K562 (cell line): Measurements from ENCODE around the gene CLCN4. TPM values are rescaled to one million over a fixed set of nuclear protein-coding genes. Genes with fewer than 3 reads are reported as not detected.

Source experiments
- ATAC-seq: fragments of 200-7000 bp; cut with Tn5 transposase; 3 replicates; pipeline ENCODE4 v1.9.1; 2020; ENCODE audit warnings: moderate library complexity
- BruUV-seq: library from RNA; stranded (reverse); fragments of 400-500 nt; replicated peaks from 2 replicates; lab custom pipeline; 2021; lab: Mats Ljungman, UMichigan
- CTCF ChIA-PET: fragments of 300-600 bp; formaldehyde crosslinking; extraction: SDS; loops from one replicate; lab custom pipeline; 2021; ENCODE audit warnings: low intra/inter-chr PET ratio; lab: Yijun Ruan, JAX
- POLR2A ChIA-PET: fragments of 300-600, 350-650 bp; sonication (Branson Sonifier 250); formaldehyde crosslinking; extraction: SDS; loops from one replicate; lab custom pipeline; 2021; ENCODE audit warnings: antibody characterized with exemption, inconsistent platforms; lab: Yijun Ruan, JAX
- DNase-seq, 4 experiments: peaks; one replicate each; pipeline versions ENCODE4 v3.0.0 to v3.0.0-alpha.2; 2011 to 2018; ENCODE audit warnings: low spot score in 3 of 4, mixed read lengths in 3 of 4; ENCODE audit errors: extremely low read depth in 1 of 4
- FAIRE-seq: peaks from 2 replicates; lab custom pipeline; 2011; peaks lifted over from hg19 to GRCh38; lab: Jason Lieb, UNC
- H2AFZ ChIP-seq: 2 replicates; pipeline ENCODE4 v1.6.0; 2011; ENCODE audit warnings: low read depth, low read length, control low read depth, inconsistent platforms
- H3K27ac ChIP-seq: fragments of 200-600 bp; 3 replicates; pipeline ENCODE4 v1.8.0; 2011; ENCODE audit warnings: low read depth, mild to moderate bottlenecking, control low read depth, inconsistent platforms, low read length, moderate library complexity, mixed read lengths; ENCODE audit errors: extremely low read depth
- H3K27me3 ChIP-seq, 2 experiments: fragments of 300-600 bp in 1 of 2; 2 replicates in 1 of 2; 3 replicates in 1 of 2; pipeline versions ENCODE4 v1.6.0 to v1.8.0; 2011; ENCODE audit warnings: inconsistent platforms in 2 of 2, low read length in 2 of 2, mild to moderate bottlenecking in 1 of 2, mixed read lengths in 1 of 2, moderate library complexity in 1 of 2; ENCODE audit not compliant: control insufficient read depth in 2 of 2, insufficient read depth in 2 of 2
- H3K36me3 ChIP-seq: fragments of 300-600 bp; 3 replicates; pipeline ENCODE4 v1.8.0; 2011; ENCODE audit warnings: mild to moderate bottlenecking, low read length, inconsistent platforms; ENCODE audit not compliant: control insufficient read depth, insufficient read depth
- H3K4me1 ChIP-seq, 2 experiments: fragments of 200-600 bp in 1 of 2; replicated peaks in 1 of 2; 2 replicates in 1 of 2; 3 replicates in 1 of 2; pipeline versions ENCODE4 v1.5.1 to v1.8.0; 2011; ENCODE audit warnings: inconsistent platforms in 2 of 2, low read length in 2 of 2, mild to moderate bottlenecking in 1 of 2, mixed read lengths in 1 of 2, moderate library complexity in 1 of 2; ENCODE audit not compliant: control insufficient read depth in 2 of 2, insufficient read depth in 2 of 2
- H3K4me2 ChIP-seq: 2 replicates; pipeline ENCODE4 v1.6.1; 2011; ENCODE audit warnings: low read length, control low read depth, inconsistent platforms, mixed read lengths; ENCODE audit not compliant: insufficient read depth
- H3K4me3 ChIP-seq: fragments of 200-600 bp; sonication (generic), shearing (Covaris generic); 2 replicates; pipeline ENCODE4 v1.5.1; 2016; ENCODE audit warnings: control low read depth, inconsistent platforms
- H3K79me2 ChIP-seq: fragments of 200-600 bp; 3 replicates; pipeline ENCODE4 v1.8.0; 2011; ENCODE audit warnings: low read length, inconsistent platforms; ENCODE audit not compliant: control insufficient read depth, insufficient read depth
- H3K9ac ChIP-seq, 2 experiments: 2 replicates each; pipeline versions ENCODE4 v1.6.0 to v1.6.1; 2011; ENCODE audit warnings: low read depth in 2 of 2, low read length in 2 of 2, control low read depth in 1 of 2, inconsistent platforms in 1 of 2, mild to moderate bottlenecking in 1 of 2, mixed read lengths in 1 of 2; ENCODE audit not compliant: insufficient read depth in 1 of 2
- H3K9me1 ChIP-seq: one replicate; pipeline ENCODE4 v1.6.0; 2011; ENCODE audit warnings: inconsistent platforms, mild to moderate bottlenecking, low read length, moderate library complexity; ENCODE audit not compliant: control insufficient read depth, insufficient read depth
- H3K9me3 ChIP-seq: replicated peaks from 2 replicates; pipeline ENCODE4 v1.5.1; 2011; ENCODE audit warnings: low read depth, low read length, inconsistent platforms; ENCODE audit not compliant: control insufficient read depth, insufficient read depth
- H4K20me1 ChIP-seq: replicated peaks from 2 replicates; pipeline ENCODE4 v1.6.1; 2011; ENCODE audit warnings: low read length, inconsistent platforms, mixed read lengths; ENCODE audit not compliant: control insufficient read depth, insufficient read depth
- EP300 ChIP-seq: IDR thresholded peaks from 2 replicates; pipeline ENCODE4 v1.6.1; 2012; ENCODE audit warnings: low read length, improper control_type of control experiment
- FOXA3 ChIP-seq, 2 experiments: fragments of 450-650 bp in 1 of 2; sonication (generic) in 1 of 2; formaldehyde crosslinking; IDR thresholded peaks in 1 of 2; conservative IDR thresholded peaks in 1 of 2; 2 replicates each; pipeline versions ENCODE4 v1.4.0 to v1.8.0; 2020 to 2022; ENCODE audit warnings: mild to moderate bottlenecking in 2 of 2, missing genetic modification reagents in 1 of 2
- POLR2G ChIP-seq: fragments of 200-400 bp; formaldehyde crosslinking; IDR thresholded peaks from 2 replicates; pipeline ENCODE4 v1.6.1; 2017; ENCODE audit warnings: low read depth, mild to moderate bottlenecking, antibody characterized with exemption, low read length, moderate library complexity
- RBM17 ChIP-seq: fragments of 200-400 bp; formaldehyde crosslinking; IDR thresholded peaks from 2 replicates; pipeline ENCODE4 v1.6.1; 2017; ENCODE audit warnings: low read depth, mild to moderate bottlenecking, low read length, borderline replicate concordance
- SMAD4 ChIP-seq: fragments of 250-450 bp; sonication (Bioruptor Pico); conservative IDR thresholded peaks from 2 replicates; pipeline ENCODE4 v1.8.0; 2021; ENCODE audit warnings: inconsistent platforms, mild to moderate bottlenecking, moderate library complexity
- STAT5A ChIP-seq: IDR thresholded peaks from 2 replicates; pipeline ENCODE4 v1.6.1; 2012; ENCODE audit warnings: low read length, inconsistent platforms, borderline replicate concordance
- ZNF57 ChIP-seq: fragments of 450-650 bp; formaldehyde crosslinking; IDR thresholded peaks from 2 replicates; pipeline ENCODE4 v1.4.0; 2020; ENCODE audit warnings: mild to moderate bottlenecking, moderate library complexity
- WGBS: fragments of 100-300 bp; shearing (Covaris generic); methylation state at CpG from one replicate; pipeline ENCODE4 v1.1.6; 2016; ENCODE audit warnings: low coverage, mixed read lengths; ENCODE audit not compliant: insufficient coverage; ENCODE audit errors: missing lambda C conversion rate; 5-methylcytosine and 5-hydroxymethylcytosine counted together
- in situ Hi-C: fragments of 300-500 bp; cut with MboI; formaldehyde crosslinking; loops from 4 replicates; pipeline ENCODE4 v1.15.0; 2018; ENCODE audit warnings: inconsistent platforms, mixed read lengths
- intact Hi-C: fragments of 100-400 bp; cut with micrococcal nuclease; formaldehyde crosslinking; loops from 2 replicates; pipeline ENCODE4 v1.14.2; 2022
- polyA plus RNA-seq, 8 experiments: library from polyadenylated mRNA; depleted of rRNA in 4 of 8; stranded (reverse) in 5 of 8; unstranded in 3 of 8; fragments of >200 nt; fragmentation: Nextera tagmentation in 2 of 8; fragmentation: Illumina TruSeq in 1 of 8; extraction: Ambion mirVana in 2 of 8; extraction: Trizol in 1 of 8; gene quantifications; 2 replicates each; pipeline versions ENCODE4 v1.2.1 to v1.2.3, GENCODE V29; 2011 to 2014; ENCODE audit warnings: inconsistent platforms in 1 of 8, missing spikeins in 1 of 8
- total RNA-seq, 7 experiments: library from RNA; depleted of rRNA in 6 of 7; stranded (reverse); fragments of >200 nt in 6 of 7; fragmentation: Illumina TruSeq in 2 of 7; extraction: Trizol in 2 of 7; gene quantifications; 2 replicates each; pipeline versions ENCODE4 v1.2.1 to v1.2.3, GENCODE V29; 2011 to 2021; ENCODE audit warnings: low replicate concordance in 1 of 7
- TF ChIP-seq, protein P1 (sequence below): fragments of 450-650 bp; IDR thresholded peaks from 2 replicates; pipeline ENCODE4 v1.6.1; 2018; ENCODE audit not compliant: partially characterized antibody
- TF ChIP-seq, protein P2 (sequence below): sonication (generic); formaldehyde crosslinking; IDR thresholded peaks from 2 replicates; pipeline ENCODE4 v1.8.1; 2023; ENCODE audit warnings: mild to moderate bottlenecking, missing genetic modification reagents
- TF ChIP-seq, protein P3 (sequence below): fragments of 450-650 bp; IDR thresholded peaks from 2 replicates; pipeline ENCODE4 v1.6.1; 2018; ENCODE audit warnings: mild to moderate bottlenecking, low read depth; ENCODE audit not compliant: partially characterized antibody

Gene CLCN4
- total and polyA plus RNA-seq, 9 of the 15 experiments (the other 6 are each of a cell fraction or from before 2014, with no cell fraction given): 0.03 to 0.24 (median 0.10) TPM; not detected in 1

DNA sequence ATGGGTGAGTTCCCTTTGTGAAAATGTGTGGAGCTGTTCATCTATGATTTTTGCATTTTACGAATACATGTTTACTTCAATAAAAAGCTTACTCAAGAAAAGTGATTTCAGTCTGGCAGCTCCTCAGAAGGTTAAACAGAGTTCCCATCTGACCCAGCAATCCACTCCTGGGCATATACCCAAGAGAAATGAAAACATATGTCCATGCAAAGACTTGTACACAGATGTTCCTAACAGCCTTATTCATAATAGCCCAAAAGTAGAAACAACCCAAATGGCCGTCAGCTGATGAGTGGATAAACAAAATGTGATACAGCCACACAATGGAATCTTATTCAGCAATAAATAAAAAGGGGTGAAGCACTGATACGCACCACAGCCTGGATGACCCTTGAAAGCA lies 20.8 kb downstream of the CLCN4 start:
- FAIRE-seq: no peak
- CTCF ChIA-PET: no interaction called here
- TF ChIP-seq, protein P1, sequence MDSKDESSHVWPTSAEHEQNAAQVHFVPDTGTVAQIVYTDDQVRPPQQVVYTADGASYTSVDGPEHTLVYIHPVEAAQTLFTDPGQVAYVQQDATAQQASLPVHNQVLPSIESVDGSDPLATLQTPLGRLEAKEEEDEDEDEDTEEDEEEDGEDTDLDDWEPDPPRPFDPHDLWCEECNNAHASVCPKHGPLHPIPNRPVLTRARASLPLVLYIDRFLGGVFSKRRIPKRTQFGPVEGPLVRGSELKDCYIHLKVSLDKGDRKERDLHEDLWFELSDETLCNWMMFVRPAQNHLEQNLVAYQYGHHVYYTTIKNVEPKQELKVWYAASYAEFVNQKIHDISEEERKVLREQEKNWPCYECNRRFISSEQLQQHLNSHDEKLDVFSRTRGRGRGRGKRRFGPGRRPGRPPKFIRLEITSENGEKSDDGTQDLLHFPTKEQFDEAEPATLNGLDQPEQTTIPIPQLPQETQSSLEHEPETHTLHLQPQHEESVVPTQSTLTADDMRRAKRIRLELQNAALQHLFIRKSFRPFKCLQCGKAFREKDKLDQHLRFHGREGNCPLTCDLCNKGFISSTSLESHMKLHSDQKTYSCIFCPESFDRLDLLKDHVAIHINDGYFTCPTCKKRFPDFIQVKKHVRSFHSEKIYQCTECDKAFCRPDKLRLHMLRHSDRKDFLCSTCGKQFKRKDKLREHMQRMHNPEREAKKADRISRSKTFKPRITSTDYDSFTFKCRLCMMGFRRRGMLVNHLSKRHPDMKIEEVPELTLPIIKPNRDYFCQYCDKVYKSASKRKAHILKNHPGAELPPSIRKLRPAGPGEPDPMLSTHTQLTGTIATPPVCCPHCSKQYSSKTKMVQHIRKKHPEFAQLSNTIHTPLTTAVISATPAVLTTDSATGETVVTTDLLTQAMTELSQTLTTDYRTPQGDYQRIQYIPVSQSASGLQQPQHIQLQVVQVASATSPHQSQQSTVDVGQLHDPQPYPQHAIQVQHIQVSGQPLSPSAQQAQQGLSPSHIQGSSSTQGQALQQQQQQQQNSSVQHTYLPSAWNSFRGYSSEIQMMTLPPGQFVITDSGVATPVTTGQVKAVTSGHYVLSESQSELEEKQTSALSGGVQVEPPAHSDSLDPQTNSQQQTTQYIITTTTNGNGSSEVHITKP: no peak
- no peak for TF ChIP-seq FOXA3 (CRISPR knock-in tag; conservative IDR thresholded peaks at IDR 0.05 in 1 of 2, IDR thresholded peaks at IDR 0.05 in 1 of 2)
- TF ChIP-seq POLR2G: no peak
- TF ChIP-seq STAT5A: no peak
- no peak for TF ChIP-seq ZNF57
- TF ChIP-seq SMAD4 (CRISPR knock-in tag): no peak
- TF ChIP-seq, protein P2, sequence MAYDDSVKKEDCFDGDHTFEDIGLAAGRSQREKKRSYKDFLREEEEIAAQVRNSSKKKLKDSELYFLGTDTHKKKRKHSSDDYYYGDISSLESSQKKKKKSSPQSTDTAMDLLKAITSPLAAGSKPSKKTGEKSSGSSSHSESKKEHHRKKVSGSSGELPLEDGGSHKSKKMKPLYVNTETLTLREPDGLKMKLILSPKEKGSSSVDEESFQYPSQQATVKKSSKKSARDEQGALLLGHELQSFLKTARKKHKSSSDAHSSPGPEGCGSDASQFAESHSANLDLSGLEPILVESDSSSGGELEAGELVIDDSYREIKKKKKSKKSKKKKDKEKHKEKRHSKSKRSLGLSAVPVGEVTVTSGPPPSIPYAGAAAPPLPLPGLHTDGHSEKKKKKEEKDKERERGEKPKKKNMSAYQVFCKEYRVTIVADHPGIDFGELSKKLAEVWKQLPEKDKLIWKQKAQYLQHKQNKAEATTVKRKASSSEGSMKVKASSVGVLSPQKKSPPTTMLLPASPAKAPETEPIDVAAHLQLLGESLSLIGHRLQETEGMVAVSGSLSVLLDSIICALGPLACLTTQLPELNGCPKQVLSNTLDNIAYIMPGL: no peak
- TF ChIP-seq EP300: no peak
- TF ChIP-seq RBM17: no peak
- TF ChIP-seq, protein P3, sequence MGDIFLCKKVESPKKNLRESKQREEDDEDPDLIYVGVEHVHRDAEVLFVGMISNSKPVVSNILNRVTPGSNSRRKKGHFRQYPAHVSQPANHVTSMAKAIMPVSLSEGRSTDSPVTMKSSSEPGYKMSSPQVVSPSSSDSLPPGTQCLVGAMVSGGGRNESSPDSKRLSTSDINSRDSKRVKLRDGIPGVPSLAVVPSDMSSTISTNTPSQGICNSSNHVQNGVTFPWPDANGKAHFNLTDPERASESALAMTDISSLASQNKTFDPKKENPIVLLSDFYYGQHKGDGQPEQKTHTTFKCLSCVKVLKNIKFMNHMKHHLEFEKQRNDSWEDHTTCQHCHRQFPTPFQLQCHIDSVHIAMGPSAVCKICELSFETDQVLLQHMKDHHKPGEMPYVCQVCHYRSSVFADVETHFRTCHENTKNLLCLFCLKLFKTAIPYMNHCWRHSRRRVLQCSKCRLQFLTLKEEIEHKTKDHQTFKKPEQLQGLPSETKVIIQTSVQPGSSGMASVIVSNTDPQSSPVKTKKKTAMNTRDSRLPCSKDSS: no peak

More for the DNA sequence above, 20.8 kb downstream of the CLCN4 start:
- Histone ChIP-seq H3K27me3 (no peaks in the 10 kb centered on the region; a peak in 1 of 5 replicates), H3K4me2 (peak overlapping the region; percentile 21), H3K27ac (peak overlapping the region; percentile 48; the same call in 1 of the 3 replicates), H3K4me3 (no peak overlapping the region), H3K79me2 (no peaks in the 10 kb centered on the region), H2AFZ (no peak overlapping the region), H3K4me1 (peaks cover 32 to 57% of the 10 kb centered on the region in 2 experiments), H4K20me1 (no peaks in the 10 kb centered on the region), H3K9ac (no peak overlapping the region), H3K9me1 (no peaks in the 10 kb centered on the region), H3K36me3 (no peaks in the 10 kb centered on the region), H3K9me3 (no peaks in the 10 kb centered on the region)
- DNase-seq (no peak), ATAC-seq (no peak)
- intact Hi-C loops (no loop called here), in situ Hi-C loops (loop anchor here (10.0 to 25.0 kb wide), 3 partner anchors 947 to 1585 kb away; partner anchors contain the start of gene MSL3)
- POLR2A ChIA-PET: interaction anchor here (1.5 kb wide), 1 partner anchor 17 kb away, joined by 3 read pairs; no protein-coding TSS in a partner anchor
- 61% methylated on average over 3 of the region's 3 CpGs for WGBS
- no TSS peak for BruUV-seq
